Peyer's patch (tissue), 4 donors: Measurements from ENCODE around the gene SLC38A5. TPM values are rescaled to one million over a fixed set of nuclear protein-coding genes. Genes with fewer than 3 reads are reported as not detected.

ENCODE experiments used
- DNase-seq, 3 donors: peaks; one replicate each; pipeline ENCODE4 v3.0.0-alpha.2; 2017 to 2019
- H3K27ac ChIP-seq, 4 donors: fragments of 200-600 bp; sonication (generic); one replicate each; pipeline ENCODE4 v1.5.1; 2016 to 2019
- H3K27me3 ChIP-seq, 2 donors: fragments of 200-600 bp; sonication (generic); one replicate each; pipeline ENCODE4 v1.5.1; 2019
- H3K36me3 ChIP-seq, 3 donors: fragments of 200-600 bp; sonication (generic); one replicate each; pipeline ENCODE4 v1.5.1; 2016 to 2019
- H3K4me1 ChIP-seq, 4 donors: fragments of 200-600 bp; sonication (generic); one replicate each; pipeline ENCODE4 v1.5.1; 2016 to 2019
- H3K4me3 ChIP-seq, 4 donors: fragments of 200-600 bp; sonication (generic); 1 replicate in 3 of 4; 2 replicates in 1 of 4; pipeline ENCODE4 v1.5.1; 2016 to 2019; ENCODE audit warnings: mild to moderate bottlenecking in 1 of 4
- H3K9me3 ChIP-seq, 4 donors: fragments of 200-600 bp; sonication (generic); one replicate each; pipeline ENCODE4 v1.5.1; 2016 to 2019; ENCODE audit warnings: mild to moderate bottlenecking in 1 of 4
- CTCF ChIP-seq, 6 experiments: fragments of 450-650 bp in 4 of 6; fragments of 200-600 bp in 2 of 6; sonication (generic) in 1 of 6; IDR thresholded peaks; one replicate each; pipeline ENCODE4 v1.5.1; 2017 to 2019; ENCODE audit warnings: antibody characterized with exemption in 6 of 6, mild to moderate bottlenecking in 3 of 6, moderate library complexity in 1 of 6
- POLR2A ChIP-seq, 2 donors: fragments of 450-650 bp; IDR thresholded peaks; one replicate each; pipeline ENCODE4 v1.5.1; 2017; ENCODE audit warnings: antibody characterized with exemption in 2 of 2, mild to moderate bottlenecking in 2 of 2, moderate library complexity in 2 of 2
- total RNA-seq, 4 donors: library from RNA; depleted of rRNA; stranded (reverse); fragments of >200 nt; gene quantifications; one replicate each; pipeline ENCODE4 v1.1.0, GENCODE V29; 2016

Gene SLC38A5
- total RNA-seq, 4 donors from 2014 or later = 9.1 to 26.4 (median 10.9) TPM

GRCh38 chrX:48490661-48491060 is 20.6 kb upstream of the SLC38A5 start:
- no peak for DNase-seq
- no peaks in the 10 kb centered on the region for H3K4me1 ChIP-seq
- no peak overlapping the region for H3K4me3 ChIP-seq
- H3K27me3 ChIP-seq = no peaks in the 10 kb centered on the region
- no peak for TF ChIP-seq CTCF (IDR thresholded peaks at IDR 0.05)
- TF ChIP-seq POLR2A (IDR thresholded peaks at IDR 0.05) = no peak
- H3K9me3 ChIP-seq = no peaks in the 10 kb centered on the region
- no peaks in the 10 kb centered on the region for H3K36me3 ChIP-seq
- no peak overlapping the region for H3K27ac ChIP-seq

- DNase-seq = no peak
- Histone ChIP-seq H3K4me3 (no peak overlapping the region), H3K9me3 (no peaks in the 10 kb centered on the region), H3K36me3 (no peaks in the 10 kb centered on the region), H3K4me1 (no peaks in the 10 kb centered on the region), H3K27ac (no peak overlapping the region), H3K27me3 (no peaks in the 10 kb centered on the region)
- TF ChIP-seq POLR2A (IDR thresholded peaks at IDR 0.05) = no peak
- TF ChIP-seq CTCF (IDR thresholded peaks at IDR 0.05) = no peak
These were observed 19.8 kb upstream of the SLC38A5 start for GRCh38 chrX:48489892-48490291.

GRCh38 chrX:48489296-48489695 is 19.2 kb upstream of the SLC38A5 start:
- no peaks in the 10 kb centered on the region for H3K9me3 ChIP-seq
- H3K27me3 ChIP-seq = no peaks in the 10 kb centered on the region
- TF ChIP-seq CTCF (IDR thresholded peaks at IDR 0.05) = no peak
- no peak for TF ChIP-seq POLR2A (IDR thresholded peaks at IDR 0.05)
- no peaks in the 10 kb centered on the region for H3K36me3 ChIP-seq
- no peak overlapping the region for H3K4me3 ChIP-seq
- DNase-seq = no peak
- H3K27ac ChIP-seq = no peak overlapping the region
- H3K4me1 ChIP-seq = no peaks in the 10 kb centered on the region

GRCh38 chrX:48488034-48488433 is 18.0 kb upstream of the SLC38A5 start:
- Histone ChIP-seq H3K4me1 (no peaks in the 10 kb centered on the region), H3K27ac (no peak overlapping the region), H3K27me3 (no peaks in the 10 kb centered on the region), H3K9me3 (no peaks in the 10 kb centered on the region), H3K36me3 (peaks cover 0 to 5% (median 0%) of the 10 kb centered on the region in 3 donors), H3K4me3 (no peak overlapping the region)
- no peak for TF ChIP-seq POLR2A (IDR thresholded peaks at IDR 0.05)
- TF ChIP-seq CTCF (IDR thresholded peaks at IDR 0.05) = no peak
- no peak for DNase-seq

- H3K27me3 ChIP-seq = no peaks in the 10 kb centered on the region
- no peak overlapping the region for H3K27ac ChIP-seq
- no peaks in the 10 kb centered on the region for H3K9me3 ChIP-seq
- no peak overlapping the region for H3K4me3 ChIP-seq
- H3K4me1 ChIP-seq = no peaks in the 10 kb centered on the region
- DNase-seq = no peak
- peaks cover 0 to 5% (median 0%) of the 10 kb centered on the region in 3 donors for H3K36me3 ChIP-seq
- TF ChIP-seq POLR2A (IDR thresholded peaks at IDR 0.05) = no peak
- no peak for TF ChIP-seq CTCF (IDR thresholded peaks at IDR 0.05)
These were observed 17.3 kb upstream of the SLC38A5 start for GRCh38 chrX:48487362-48487798.

- TF ChIP-seq CTCF (IDR thresholded peaks at IDR 0.05) = no peak
- TF ChIP-seq POLR2A (IDR thresholded peaks at IDR 0.05) = no peak
- no peak overlapping the region for H3K4me3 ChIP-seq
- H3K9me3 ChIP-seq = no peaks in the 10 kb centered on the region
- peaks cover 0 to 15% (median 0%) of the 10 kb centered on the region in 3 donors for H3K36me3 ChIP-seq
- no peak for DNase-seq
- no peaks in the 10 kb centered on the region for H3K4me1 ChIP-seq
- no peaks in the 10 kb centered on the region for H3K27me3 ChIP-seq
- H3K27ac ChIP-seq = no peak overlapping the region
These were observed 12.5 kb upstream of the SLC38A5 start for GRCh38 chrX:48482526-48482925.
